Measurements from ENCODE around the gene SPRR2B. TPM values are rescaled to one million over a fixed set of nuclear protein-coding genes. Genes with fewer than 3 reads are reported as not detected.

The SPRR2B gene
- total and polyA plus RNA-seq, 2 of the 13 experiments (the other 11 are each of a cell fraction or from before 2014, with no cell fraction given), result not detected

DNA sequence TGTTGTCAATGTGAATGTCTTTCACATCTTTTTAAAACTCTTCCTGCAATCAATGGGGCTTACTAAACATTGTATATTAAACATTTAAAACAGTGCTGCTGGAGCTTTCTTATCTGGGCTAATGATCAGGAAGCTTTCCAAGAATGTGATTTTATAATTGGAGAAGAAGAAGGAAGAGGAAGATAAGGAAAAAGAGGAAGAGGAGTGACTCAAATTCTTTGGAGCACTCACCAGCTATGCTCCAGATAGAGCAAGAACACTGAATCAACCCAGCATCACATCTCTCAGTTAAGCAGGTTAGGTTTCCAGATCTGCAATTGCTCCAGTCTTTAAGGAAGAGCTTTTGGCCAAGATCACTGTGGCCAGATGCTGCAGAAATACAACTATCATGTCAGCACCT is 24.4 kb upstream of the SPRR2B start:
- Histone ChIP-seq H3K9ac (ENCODE audit: insufficient read depth, low read depth, low read length) (no peak overlapping the region), H3K27ac (ENCODE audit: extremely low read length, insufficient read depth, low read length) (no peak overlapping the region), H3K4me3 (replicated peaks in 1 of 3; ENCODE audit: insufficient read depth in 1 of 3, low read depth in 2 of 3, low read length in 3 of 3) (no peak overlapping the region), H3K4me2 (ENCODE audit: low read depth, low read length) (no peak overlapping the region), H3K4me1 (ENCODE audit: insufficient read depth, low read length) (no peaks in the 10 kb centered on the region), H3K9me3 (ENCODE audit: low read length) (no peaks in the 10 kb centered on the region), H3K79me2 (ENCODE audit: insufficient read depth, low read length) (no peaks in the 10 kb centered on the region), H3K27me3 (ENCODE audit: control insufficient read depth in 1 of 2, insufficient read depth in 2 of 2, low read length in 2 of 2) (no peaks in the 10 kb centered on the region), H4K20me1 (ENCODE audit: insufficient read depth, low read length) (no peaks in the 10 kb centered on the region), H3K36me3 (replicated peaks in 1 of 2; ENCODE audit: control insufficient read depth in 1 of 2, insufficient read depth in 2 of 2, low read length in 2 of 2) (no peaks in the 10 kb centered on the region), H2AFZ (ENCODE audit: low read length) (no peak overlapping the region)
- no peak for DNase-seq (ENCODE audit: low spot score)
- in situ Hi-C loops (cut with HindIII; ENCODE audit: extremely low pct_ligation_motif_present, low pct_unique_long_range_greater_than_20kb) (no loop called here), intact Hi-C loops (cut with micrococcal nuclease; ENCODE audit: unreplicated experiment) (no loop called here)
- ChIA-PET CTCF (ENCODE audit: low intra/inter-chr PET ratio, low total read pairs) (no interaction called here), POLR2A (no interaction called here)
- no TSS peak for BruUV-seq (replicated peaks)
- no peak for FAIRE-seq
- ATAC-seq, result no peak
- TF ChIP-seq ZNF589 (CRISPR knock-in tag; conservative IDR thresholded peaks at IDR 0.05), result no peak
- TF ChIP-seq MATR3 (CRISPR knock-in tag; IDR thresholded peaks at IDR 0.05), result no peak
- TF ChIP-seq KAT7 (CRISPR knock-in tag; IDR thresholded peaks at IDR 0.05; ENCODE audit: borderline replicate concordance), result no peak
- no peak for TF ChIP-seq ELF4 (CRISPR knock-in tag; IDR thresholded peaks at IDR 0.05; ENCODE audit: borderline replicate concordance)
- TF ChIP-seq ZNF496 (CRISPR knock-in tag; IDR thresholded peaks at IDR 0.05; ENCODE audit: insufficient replicate concordance), result no peak
- TF ChIP-seq MZF1 (CRISPR knock-in tag; IDR thresholded peaks at IDR 0.05; ENCODE audit: borderline replicate concordance), result no peak
- no peak for TF ChIP-seq SP1 (IDR thresholded peaks at IDR 0.05)
- TF ChIP-seq SP1 (CRISPR knock-in tag; IDR thresholded peaks at IDR 0.05), result no peak
- no peak for TF ChIP-seq FOXP1 (IDR thresholded peaks at IDR 0.05)
- TF ChIP-seq FOXP1 (CRISPR knock-in tag; IDR thresholded peaks at IDR 0.05), result no peak
- no peak for TF ChIP-seq SETDB1 (CRISPR knock-in tag; IDR thresholded peaks at IDR 0.05; ENCODE audit: borderline replicate concordance)
- TF ChIP-seq, protein P1, sequence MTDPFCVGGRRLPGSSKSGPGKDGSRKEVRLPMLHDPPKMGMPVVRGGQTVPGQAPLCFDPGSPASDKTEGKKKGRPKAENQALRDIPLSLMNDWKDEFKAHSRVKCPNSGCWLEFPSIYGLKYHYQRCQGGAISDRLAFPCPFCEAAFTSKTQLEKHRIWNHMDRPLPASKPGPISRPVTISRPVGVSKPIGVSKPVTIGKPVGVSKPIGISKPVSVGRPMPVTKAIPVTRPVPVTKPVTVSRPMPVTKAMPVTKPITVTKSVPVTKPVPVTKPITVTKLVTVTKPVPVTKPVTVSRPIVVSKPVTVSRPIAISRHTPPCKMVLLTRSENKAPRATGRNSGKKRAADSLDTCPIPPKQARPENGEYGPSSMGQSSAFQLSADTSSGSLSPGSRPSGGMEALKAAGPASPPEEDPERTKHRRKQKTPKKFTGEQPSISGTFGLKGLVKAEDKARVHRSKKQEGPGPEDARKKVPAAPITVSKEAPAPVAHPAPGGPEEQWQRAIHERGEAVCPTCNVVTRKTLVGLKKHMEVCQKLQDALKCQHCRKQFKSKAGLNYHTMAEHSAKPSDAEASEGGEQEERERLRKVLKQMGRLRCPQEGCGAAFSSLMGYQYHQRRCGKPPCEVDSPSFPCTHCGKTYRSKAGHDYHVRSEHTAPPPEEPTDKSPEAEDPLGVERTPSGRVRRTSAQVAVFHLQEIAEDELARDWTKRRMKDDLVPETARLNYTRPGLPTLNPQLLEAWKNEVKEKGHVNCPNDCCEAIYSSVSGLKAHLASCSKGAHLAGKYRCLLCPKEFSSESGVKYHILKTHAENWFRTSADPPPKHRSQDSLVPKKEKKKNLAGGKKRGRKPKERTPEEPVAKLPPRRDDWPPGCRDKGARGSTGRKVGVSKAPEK (CRISPR knock-in tag; IDR thresholded peaks at IDR 0.05; ENCODE audit: borderline replicate concordance), result no peak
- TF ChIP-seq KDM4B (CRISPR knock-in tag; IDR thresholded peaks at IDR 0.05), result no peak
- TF ChIP-seq ATF7-NPFF (CRISPR knock-in tag; IDR thresholded peaks at IDR 0.05; ENCODE audit: low read depth), result no peak
- TF ChIP-seq, protein P2, sequence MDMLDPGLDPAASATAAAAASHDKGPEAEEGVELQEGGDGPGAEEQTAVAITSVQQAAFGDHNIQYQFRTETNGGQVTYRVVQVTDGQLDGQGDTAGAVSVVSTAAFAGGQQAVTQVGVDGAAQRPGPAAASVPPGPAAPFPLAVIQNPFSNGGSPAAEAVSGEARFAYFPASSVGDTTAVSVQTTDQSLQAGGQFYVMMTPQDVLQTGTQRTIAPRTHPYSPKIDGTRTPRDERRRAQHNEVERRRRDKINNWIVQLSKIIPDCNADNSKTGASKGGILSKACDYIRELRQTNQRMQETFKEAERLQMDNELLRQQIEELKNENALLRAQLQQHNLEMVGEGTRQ (IDR thresholded peaks at IDR 0.05; ENCODE audit: low read depth, low read length), result no peak
- TF ChIP-seq, protein P2 (CRISPR knock-in tag; IDR thresholded peaks at IDR 0.05; ENCODE audit: borderline replicate concordance), result no peak
- no peak for TF ChIP-seq ZNF260 (CRISPR knock-in tag; IDR thresholded peaks at IDR 0.05; ENCODE audit: borderline replicate concordance, low read depth)
- no peak for TF ChIP-seq RFX1 (IDR thresholded peaks at IDR 0.05)
- TF ChIP-seq, protein P3, sequence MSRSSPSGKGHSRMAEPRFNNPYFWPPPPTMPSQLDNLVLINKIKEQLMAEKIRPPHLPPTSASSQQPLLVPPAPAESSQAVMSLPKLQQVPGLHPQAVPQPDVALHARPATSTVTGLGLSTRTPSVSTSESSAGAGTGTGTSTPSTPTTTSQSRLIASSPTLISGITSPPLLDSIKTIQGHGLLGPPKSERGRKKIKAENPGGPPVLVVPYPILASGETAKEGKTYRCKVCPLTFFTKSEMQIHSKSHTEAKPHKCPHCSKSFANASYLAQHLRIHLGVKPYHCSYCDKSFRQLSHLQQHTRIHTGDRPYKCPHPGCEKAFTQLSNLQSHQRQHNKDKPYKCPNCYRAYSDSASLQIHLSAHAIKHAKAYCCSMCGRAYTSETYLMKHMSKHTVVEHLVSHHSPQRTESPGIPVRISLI (CRISPR knock-in tag; IDR thresholded peaks at IDR 0.05; ENCODE audit: borderline replicate concordance), result no peak
- no peak for TF ChIP-seq ZBTB21 (CRISPR knock-in tag; IDR thresholded peaks at IDR 0.05)
- TF ChIP-seq ZNF335 (CRISPR knock-in tag; IDR thresholded peaks at IDR 0.05), result no peak

Data from HepG2 (cell line).